Skeletal muscle satellite cell (primary cell): Measurements from ENCODE around the gene MAT2A.
"Not testable (repeated sequence)": the region's sequence is repeated elsewhere in the genome, so short reads cannot be mapped to it uniquely, and the experiment has no call there.

ENCODE experiments used
- H3K27me3 ChIP-seq: 2 replicates; pipeline ENCODE4 v1.7.0; 2013; ENCODE audit warnings: low read length; ENCODE audit not compliant: control insufficient read depth, insufficient read depth
- H3K36me3 ChIP-seq: 2 replicates; pipeline ENCODE4 v1.7.0; 2013; ENCODE audit warnings: mild to moderate bottlenecking, control low read depth, low read length; ENCODE audit not compliant: insufficient read depth
- H3K4me1 ChIP-seq: 2 replicates; pipeline ENCODE4 v1.7.0; 2013; ENCODE audit warnings: low read length; ENCODE audit not compliant: control insufficient read depth, insufficient read depth
- H3K4me2 ChIP-seq: 2 replicates; pipeline ENCODE4 v1.7.0; 2013; ENCODE audit warnings: mild to moderate bottlenecking, low read length
- H3K4me3 ChIP-seq: 2 replicates; pipeline ENCODE4 v1.7.0; 2013; ENCODE audit warnings: low read length
- H3K9ac ChIP-seq: 2 replicates; pipeline ENCODE4 v1.7.0; 2013; ENCODE audit warnings: mild to moderate bottlenecking, low read depth, low read length, moderate library complexity
- H3K9me3 ChIP-seq: replicated peaks from 2 replicates; pipeline ENCODE4 v1.7.0; 2013; ENCODE audit warnings: mild to moderate bottlenecking, control low read depth, low read length

Gene MAT2A

DNA sequence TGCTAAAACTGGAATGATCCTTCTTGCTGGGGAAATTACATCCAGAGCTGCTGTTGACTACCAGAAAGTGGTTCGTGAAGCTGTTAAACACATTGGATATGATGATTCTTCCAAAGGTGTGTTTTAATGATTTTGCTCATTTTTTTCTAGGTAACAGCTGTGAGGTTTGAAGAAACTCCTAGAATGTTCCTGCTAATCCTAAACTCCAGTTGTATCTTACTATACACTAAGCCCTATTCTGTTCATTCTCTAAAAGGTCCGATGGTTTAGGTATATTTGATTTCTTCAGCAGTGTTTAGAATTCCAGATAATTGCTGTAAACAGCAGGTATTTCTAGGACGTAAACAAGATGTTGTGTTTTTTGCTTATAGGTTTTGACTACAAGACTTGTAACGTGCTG, 2.3 kb downstream of the MAT2A start:
- Histone ChIP-seq H3K9me3 (no peaks in the 10 kb centered on the region), H3K4me1 (peaks cover 29% of the 10 kb centered on the region), H3K27me3 (no peaks in the 10 kb centered on the region), H3K4me3 (peak overlapping the region; percentile 98), H3K9ac (peak overlapping the region; percentile 99), H3K36me3 (peaks cover 64% of the 10 kb centered on the region), H3K4me2 (peak overlapping the region; percentile 98)

DNA sequence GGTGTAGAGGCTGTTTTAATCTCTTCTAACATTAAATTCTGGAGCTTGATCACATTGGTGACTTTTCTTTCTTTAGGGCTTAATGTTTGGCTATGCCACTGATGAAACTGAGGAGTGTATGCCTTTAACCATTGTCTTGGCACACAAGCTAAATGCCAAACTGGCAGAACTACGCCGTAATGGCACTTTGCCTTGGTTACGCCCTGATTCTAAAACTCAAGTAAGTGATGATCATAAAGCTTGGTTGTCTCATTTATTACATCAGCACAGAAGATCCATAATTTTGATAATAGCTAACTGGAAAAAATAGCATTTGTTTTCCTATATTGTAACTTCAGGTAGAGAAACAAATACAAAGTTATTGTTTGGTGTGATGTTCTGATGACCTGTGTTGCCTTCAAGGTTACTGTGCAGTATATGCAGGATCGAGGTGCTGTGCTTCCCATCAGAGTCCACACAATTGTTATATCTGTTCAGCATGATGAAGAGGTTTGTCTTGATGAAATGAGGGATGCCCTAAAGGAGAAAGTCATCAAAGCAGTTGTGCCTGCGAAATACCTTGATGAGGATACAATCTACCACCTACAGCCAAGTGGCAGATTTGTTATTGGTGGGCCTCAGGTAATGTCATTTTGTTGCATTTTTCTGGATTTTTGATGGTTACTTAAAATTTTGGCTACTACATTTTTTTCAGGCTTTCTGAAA, 2.9 kb downstream of the MAT2A start:
- H3K9ac ChIP-seq = peak overlapping the region; percentile 99
- peak overlapping the region; percentile 98 for H3K4me3 ChIP-seq
- H3K36me3 ChIP-seq = peaks cover 64% of the 10 kb centered on the region

DNA sequence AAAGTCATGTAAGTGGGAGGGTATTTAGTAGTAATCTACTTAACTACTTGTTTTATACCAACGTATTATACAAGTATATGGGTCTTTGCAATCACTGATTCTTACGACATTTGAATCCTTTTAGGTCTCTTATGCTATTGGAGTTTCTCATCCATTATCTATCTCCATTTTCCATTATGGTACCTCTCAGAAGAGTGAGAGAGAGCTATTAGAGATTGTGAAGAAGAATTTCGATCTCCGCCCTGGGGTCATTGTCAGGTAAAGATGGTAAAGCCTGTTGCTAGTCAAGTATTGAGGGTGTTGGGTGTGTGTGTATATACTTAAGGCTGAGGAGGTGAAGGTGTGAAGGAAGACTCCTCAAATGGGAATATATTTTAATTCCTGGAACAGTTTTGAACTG, 3.8 kb downstream of the MAT2A start:
- H3K4me2 ChIP-seq = peak overlapping the region; percentile 98
- no peaks in the 10 kb centered on the region for H3K27me3 ChIP-seq
- peak overlapping the region; percentile 99 for H3K9ac ChIP-seq
- peaks cover 16% of the 10 kb centered on the region for H3K4me1 ChIP-seq
- H3K36me3 ChIP-seq = peaks cover 64% of the 10 kb centered on the region
- H3K9me3 ChIP-seq = no peaks in the 10 kb centered on the region
- H3K4me3 ChIP-seq = peak overlapping the region; percentile 98

More for the DNA sequence above, 2.9 kb downstream of the MAT2A start:
- Histone ChIP-seq H3K27me3 (no peaks in the 10 kb centered on the region), H3K4me1 (peaks cover 24% of the 10 kb centered on the region), H3K4me2 (peak overlapping the region; percentile 98), H3K9me3 (no peaks in the 10 kb centered on the region)

DNA sequence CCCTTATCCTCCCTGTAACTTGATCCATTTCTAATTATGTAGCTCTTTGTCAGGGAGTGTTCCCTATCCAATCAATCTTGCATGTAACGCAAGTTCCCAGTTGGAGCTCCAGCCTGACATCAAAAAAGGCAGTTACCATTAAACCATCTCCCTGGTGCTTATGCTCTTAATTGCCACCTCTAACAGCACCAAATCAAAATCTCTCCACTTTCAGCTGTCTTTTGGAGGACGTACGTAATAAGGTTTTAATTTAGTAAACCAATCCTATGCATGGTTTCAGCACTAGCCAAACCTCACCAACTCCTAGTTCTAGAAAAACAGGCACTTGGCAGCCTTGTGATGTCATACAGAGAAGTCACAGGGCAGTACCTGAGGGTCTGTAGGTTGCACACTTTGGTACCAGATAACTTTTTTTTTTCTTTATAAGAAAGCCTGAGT, 5.3 kb downstream of the MAT2A start:
- H3K9ac ChIP-seq, H3K9me3 ChIP-seq, H3K27me3 ChIP-seq, H3K4me3 ChIP-seq: not testable (repeated sequence)
- Histone ChIP-seq H3K36me3 (peaks cover 64% of the 10 kb centered on the region), H3K4me2 (peak overlapping the region; percentile 23), H3K4me1 (peaks cover 28% of the 10 kb centered on the region)

DNA sequence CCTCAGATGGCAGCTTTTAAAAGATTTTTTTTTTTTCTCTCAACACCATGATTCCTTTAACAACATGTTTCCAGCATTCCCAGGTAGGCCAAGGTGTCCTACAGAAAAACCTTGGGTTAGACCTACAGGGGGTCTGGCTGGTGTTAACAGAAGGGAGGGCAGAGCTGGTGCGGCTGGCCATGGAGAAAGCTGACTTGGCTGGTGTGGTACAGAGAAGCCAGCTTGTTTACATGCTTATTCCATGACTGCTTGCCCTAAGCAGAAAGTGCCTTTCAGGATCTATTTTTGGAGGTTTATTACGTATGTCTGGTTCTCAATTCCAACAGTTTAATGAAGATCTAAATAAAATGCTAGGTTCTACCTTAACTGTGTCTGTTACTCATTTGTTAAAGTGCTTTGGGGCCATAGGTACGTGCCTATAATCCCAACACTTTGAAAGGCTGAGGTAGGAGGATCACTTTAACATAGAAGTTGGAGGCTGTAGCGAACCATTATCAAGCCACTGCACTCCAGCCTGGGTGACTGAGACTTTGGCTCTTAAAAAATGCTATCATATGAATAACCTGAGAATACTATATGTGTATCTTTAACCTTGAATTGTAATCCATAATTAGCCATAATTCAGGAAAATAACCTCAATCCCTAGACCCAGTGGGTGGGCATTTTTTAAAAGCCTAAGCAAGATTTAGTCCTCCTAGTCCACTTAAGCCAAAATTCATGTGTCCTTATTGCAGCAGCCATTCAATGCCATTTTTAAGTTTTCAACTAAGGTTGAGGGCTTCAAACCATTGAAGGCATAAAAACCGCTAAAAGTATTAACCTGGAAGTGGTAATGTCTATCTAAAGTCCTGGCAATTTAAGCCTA, 6.2 kb downstream of the MAT2A start:
- H3K4me2 ChIP-seq, H3K4me3 ChIP-seq, H3K9me3 ChIP-seq, H3K27me3 ChIP-seq, H3K9ac ChIP-seq: not testable (repeated sequence)
- Histone ChIP-seq H3K4me1 (peaks cover 35% of the 10 kb centered on the region), H3K36me3 (peaks cover 59% of the 10 kb centered on the region)

DNA sequence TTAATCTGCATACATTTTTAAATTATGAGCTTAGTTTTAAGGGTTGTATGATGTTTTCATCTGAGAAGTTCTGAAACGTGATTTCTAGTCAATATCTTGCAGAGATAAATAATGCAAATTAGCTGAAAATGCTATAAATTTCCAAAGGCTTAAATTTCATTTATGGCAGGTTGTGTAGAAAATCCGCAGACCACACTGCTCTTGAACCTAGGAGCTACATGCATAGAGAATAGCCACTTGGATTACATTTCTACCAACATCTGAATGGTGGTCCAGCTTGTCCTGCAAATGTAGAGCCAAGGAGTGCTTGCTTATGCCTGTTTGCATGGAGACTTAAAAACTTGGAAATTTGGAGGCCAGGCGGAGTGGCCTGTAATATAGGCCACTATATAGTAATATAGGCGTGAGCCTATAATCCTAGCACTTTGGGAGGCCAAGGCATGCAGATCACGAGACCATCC, 6.8 kb downstream of the MAT2A start:
- H3K36me3 ChIP-seq = peaks cover 59% of the 10 kb centered on the region
- no peak overlapping the region for H3K4me3 ChIP-seq
- peaks cover 42% of the 10 kb centered on the region for H3K4me1 ChIP-seq
- H3K27me3 ChIP-seq = no peaks in the 10 kb centered on the region
- no peak overlapping the region for H3K4me2 ChIP-seq
- H3K9me3 ChIP-seq = no peaks in the 10 kb centered on the region
- no peak overlapping the region for H3K9ac ChIP-seq

DNA sequence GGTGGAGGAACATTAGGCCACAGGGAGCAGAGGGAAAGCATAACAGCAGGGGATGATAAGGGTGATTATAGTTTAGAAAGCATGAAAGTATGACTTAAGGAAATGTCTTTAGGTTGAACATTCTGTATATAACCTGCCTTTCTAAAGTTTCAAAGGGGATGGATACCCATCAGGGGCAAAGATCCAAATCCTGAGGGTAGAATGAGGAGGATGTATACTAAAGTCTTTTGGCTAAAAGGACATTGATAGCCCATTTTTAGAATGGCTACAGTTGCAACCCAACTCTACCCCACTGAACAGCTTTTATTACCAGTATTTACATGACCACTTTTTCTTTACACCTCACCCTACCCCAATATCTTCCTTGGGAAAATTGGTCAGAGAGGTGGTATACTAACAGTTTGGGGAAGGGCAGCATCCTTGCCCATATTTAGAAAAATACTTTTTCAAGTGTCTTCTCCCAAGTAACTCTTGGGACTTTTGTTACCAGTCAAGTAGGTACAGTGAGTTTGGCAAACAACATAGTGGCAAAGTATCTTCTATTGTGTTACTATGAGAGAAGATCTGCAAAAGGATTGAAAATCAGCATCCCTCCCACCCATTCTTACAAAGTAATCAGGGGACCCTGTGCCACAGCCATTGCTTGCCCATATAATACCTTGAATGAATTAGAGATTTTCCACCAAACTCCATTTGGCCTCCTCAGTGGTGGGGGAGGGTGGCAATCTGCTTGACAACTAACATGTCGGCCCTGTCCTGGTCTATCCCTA, 8.3 kb downstream of the MAT2A start:
- no peak overlapping the region for H3K9ac ChIP-seq
- peaks cover 58% of the 10 kb centered on the region for H3K36me3 ChIP-seq
- no peak overlapping the region for H3K4me3 ChIP-seq
- H3K4me1 ChIP-seq = peaks cover 39% of the 10 kb centered on the region
- no peaks in the 10 kb centered on the region for H3K9me3 ChIP-seq
- H3K4me2 ChIP-seq = no peak overlapping the region
- H3K27me3 ChIP-seq = no peaks in the 10 kb centered on the region

DNA sequence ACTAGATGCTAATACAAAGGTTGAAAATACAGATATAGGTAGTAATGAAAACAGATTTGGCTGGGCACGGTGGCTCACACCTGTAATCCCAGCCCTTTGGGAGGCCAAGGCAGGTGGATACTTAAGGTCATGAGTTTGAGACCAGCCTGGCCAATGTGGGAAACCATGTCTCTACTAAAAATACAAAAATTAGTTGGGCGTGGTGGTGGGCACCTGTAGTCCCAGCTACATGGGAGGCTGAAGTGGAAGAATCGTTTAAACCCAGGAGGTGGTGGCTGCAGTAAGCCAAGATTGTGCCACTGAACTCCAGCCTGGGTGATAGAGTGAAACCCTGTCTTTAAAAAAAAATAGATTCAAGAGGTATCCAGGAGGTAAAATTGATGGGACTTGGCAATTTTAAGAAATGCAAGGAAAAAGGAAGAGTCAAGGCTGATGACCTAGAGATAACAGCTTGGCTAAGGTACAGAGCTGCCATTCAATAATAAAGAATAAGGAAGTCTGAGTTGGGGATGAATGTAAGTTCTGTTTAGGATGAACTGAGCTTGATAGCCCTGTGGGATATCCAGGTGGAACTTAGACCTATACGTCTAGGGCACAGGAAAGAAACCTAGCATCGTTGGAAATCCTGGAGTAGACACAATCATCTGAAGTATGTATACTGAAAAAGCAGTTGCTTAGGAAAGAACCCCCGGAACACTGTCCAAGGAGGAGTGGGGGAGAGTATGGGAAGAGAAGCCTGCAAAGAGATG, 9.1 kb downstream of the MAT2A start:
- H3K9ac ChIP-seq = no peak overlapping the region
- no peak overlapping the region for H3K4me3 ChIP-seq
- H3K36me3 ChIP-seq = peaks cover 58% of the 10 kb centered on the region
- no peak overlapping the region for H3K4me2 ChIP-seq
- no peaks in the 10 kb centered on the region for H3K27me3 ChIP-seq
- peaks cover 31% of the 10 kb centered on the region for H3K4me1 ChIP-seq
- H3K9me3 ChIP-seq = no peaks in the 10 kb centered on the region

DNA sequence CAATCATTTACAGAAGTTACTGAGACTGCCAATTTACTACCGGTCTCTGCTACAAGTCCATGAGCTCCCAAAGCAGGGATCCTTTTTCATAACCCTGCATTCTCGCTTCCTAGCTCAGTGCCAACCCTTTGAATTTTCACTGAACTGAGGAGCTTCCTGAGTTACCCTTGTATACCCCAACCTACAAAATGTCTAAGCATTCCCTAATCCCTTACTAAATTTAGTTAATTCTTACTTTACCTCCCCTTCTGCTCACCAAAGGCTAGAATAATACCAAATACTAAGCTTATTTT, 9.6 kb downstream of the MAT2A start:
- Histone ChIP-seq H3K9ac (no peak overlapping the region), H3K9me3 (no peaks in the 10 kb centered on the region), H3K4me3 (no peak overlapping the region), H3K36me3 (peaks cover 57% of the 10 kb centered on the region), H3K4me1 (peaks cover 29% of the 10 kb centered on the region), H3K27me3 (no peaks in the 10 kb centered on the region), H3K4me2 (no peak overlapping the region)

DNA sequence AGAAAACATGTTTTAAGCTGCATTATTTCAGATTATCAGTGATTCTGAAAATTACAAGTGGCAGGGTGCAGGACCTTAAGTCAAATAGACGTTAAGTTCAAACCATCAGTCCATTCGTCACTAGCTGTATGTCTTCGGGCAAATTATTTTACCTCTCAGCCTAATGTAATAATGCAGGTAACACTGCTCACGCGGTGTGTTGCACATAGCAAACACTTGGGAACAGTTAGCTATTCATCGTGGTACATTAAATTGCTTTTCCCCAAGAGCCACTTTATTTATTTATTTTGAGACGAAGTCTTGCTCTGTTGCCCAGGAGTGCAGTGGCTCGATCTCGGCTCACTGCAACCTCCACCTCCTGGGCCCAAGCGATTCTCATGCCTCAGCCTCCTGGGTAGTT, 10.1 kb downstream of the MAT2A start:
- Histone ChIP-seq H3K4me1 (peaks cover 29% of the 10 kb centered on the region), H3K9ac (peak overlapping the region; percentile 30), H3K9me3 (no peaks in the 10 kb centered on the region), H3K4me3 (no peak overlapping the region), H3K27me3 (no peaks in the 10 kb centered on the region), H3K36me3 (peaks cover 57% of the 10 kb centered on the region), H3K4me2 (no peak overlapping the region)

DNA sequence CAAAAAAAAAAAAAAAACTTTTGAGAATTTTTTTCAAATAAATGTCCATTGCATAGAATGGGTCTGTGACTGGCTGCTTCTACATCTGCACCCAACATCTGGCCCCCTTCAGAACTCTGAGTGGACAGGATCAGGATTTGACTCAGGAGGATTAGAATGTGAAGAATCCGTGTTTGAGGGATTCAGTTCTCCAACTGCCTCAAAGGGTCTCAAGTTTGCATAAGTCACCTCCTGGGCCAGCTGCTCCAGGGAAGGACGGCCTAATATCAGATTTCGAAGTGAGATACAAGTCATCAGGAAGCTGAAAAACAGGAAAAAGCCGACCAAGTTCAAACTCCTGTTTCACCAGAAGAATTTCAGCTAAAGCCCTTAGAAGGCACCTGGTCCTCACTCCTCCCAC, 10.9 kb downstream of the MAT2A start:
- Histone ChIP-seq H3K9me3 (no peaks in the 10 kb centered on the region), H3K9ac (peak overlapping the region; percentile 60), H3K4me2 (peak overlapping the region; percentile 51), H3K4me3 (peak overlapping the region; percentile 22), H3K27me3 (no peaks in the 10 kb centered on the region), H3K36me3 (peaks cover 57% of the 10 kb centered on the region), H3K4me1 (peaks cover 29% of the 10 kb centered on the region)
